ENCODE measurements around the gene PTGFRN.

Gene PTGFRN

DNA sequence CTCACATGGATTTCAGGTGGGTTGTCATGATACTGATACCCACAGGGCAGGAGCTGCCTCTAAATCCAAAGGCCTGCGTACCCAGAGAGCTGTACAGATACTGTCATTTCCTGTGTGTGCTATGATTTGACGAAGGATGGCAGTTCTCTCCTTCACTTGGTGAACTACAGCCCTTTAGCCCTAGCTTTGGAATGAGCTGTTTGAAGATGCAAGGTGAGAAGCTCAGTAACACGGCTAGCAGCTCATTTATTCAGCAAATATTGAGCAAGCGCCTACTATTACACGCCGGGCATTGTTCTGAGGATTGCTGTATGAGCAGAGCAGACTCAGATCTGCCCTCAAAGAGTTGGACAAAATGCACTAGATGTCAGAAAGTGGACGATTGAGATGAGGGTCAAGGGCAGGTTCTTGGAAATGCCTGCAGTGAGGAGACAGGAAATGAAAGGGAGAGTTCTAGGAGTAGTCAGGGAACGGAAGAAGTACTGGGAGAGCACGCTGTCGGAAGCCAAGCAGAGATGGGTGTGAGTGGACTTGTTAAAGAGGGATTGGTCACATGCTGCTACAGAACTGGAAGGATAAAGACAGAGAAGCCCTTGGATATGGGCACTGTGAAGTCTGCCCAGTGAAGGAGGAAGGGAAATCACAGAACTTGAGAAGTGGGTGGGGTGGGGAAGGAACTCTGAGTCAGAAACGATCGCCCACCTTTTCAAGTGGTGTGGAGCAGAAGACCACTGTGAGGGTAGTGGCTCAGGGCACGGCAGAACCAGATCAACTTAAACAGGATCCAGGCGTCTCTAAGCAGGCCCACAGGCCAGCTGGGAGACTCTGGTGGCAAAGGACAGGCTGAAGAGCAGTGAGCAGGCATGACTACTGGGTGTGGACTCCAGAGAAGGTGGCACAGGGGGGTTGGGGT lies 7.1 kb downstream of the PTGFRN start:
- DNase-seq: no peak
- 0 out of 2 replicates have a peak, but pooled peaks cover 4% of the 10 kb centered on the region for H3K4me1 ChIP-seq
- no peaks in the 10 kb centered on the region for H3K27me3 ChIP-seq
- no peak for TF ChIP-seq CTCF (IDR thresholded peaks at IDR 0.05; ENCODE audit: low read depth, low read length)
- no peaks in the 10 kb centered on the region for H3K36me3 ChIP-seq
- no peaks in the 10 kb centered on the region; the same call in 1 of the 2 replicates for H3K9me3 ChIP-seq
- H3K4me3 ChIP-seq (ENCODE audit: low read depth, low read length): no peak overlapping the region

- Histone ChIP-seq H3K4me1 (0 out of 2 replicates have a peak, but pooled peaks cover 4% of the 10 kb centered on the region), H3K36me3 (no peaks in the 10 kb centered on the region), H3K9me3 (no peaks in the 10 kb centered on the region; the same call in 1 of the 2 replicates), H3K4me3 (ENCODE audit: low read depth, low read length) (no peak overlapping the region), H3K27me3 (no peaks in the 10 kb centered on the region)
- TF ChIP-seq CTCF (IDR thresholded peaks at IDR 0.05; ENCODE audit: low read depth, low read length): no peak
- no peak for DNase-seq
Measured at GRCh38 chr1:116918714-116919357, 9.1 kb downstream of the PTGFRN start.

GRCh38 chr1:116919802-116920201 lies 10.1 kb downstream of the PTGFRN start:
- 0 out of 2 replicates have a peak, but pooled peaks have one; percentile 3 for TF ChIP-seq CTCF (IDR thresholded peaks at IDR 0.05; ENCODE audit: low read depth, low read length)
- H3K4me1 ChIP-seq: 0 out of 2 replicates have a peak, but pooled peaks cover 4% of the 10 kb centered on the region
- no peaks in the 10 kb centered on the region; the same call in 1 of the 2 replicates for H3K9me3 ChIP-seq
- no peak overlapping the region for H3K4me3 ChIP-seq (ENCODE audit: low read depth, low read length)
- H3K27me3 ChIP-seq: no peaks in the 10 kb centered on the region
- DNase-seq: peak; percentile 16
- no peaks in the 10 kb centered on the region for H3K36me3 ChIP-seq

DNA sequence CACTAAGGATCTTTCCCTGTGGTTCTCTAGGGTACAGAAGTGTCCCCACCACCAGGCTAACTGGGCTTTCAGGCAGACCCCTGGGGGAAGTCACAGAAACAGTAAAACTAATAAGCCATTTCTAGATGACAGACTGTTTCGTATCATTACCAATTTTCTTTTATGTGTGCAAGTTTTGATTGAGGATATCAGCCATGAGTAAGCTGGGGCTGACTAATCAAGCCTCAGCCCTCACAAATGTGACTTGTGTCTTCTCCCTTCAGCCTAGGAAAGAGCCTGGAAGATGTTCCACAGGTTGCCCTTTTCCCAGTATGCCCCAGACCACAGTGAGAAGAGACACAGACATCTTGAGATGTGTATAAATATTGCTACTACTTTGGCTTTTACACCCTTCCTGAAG lies 10.5 kb downstream of the PTGFRN start:
- no peak overlapping the region for H3K4me3 ChIP-seq (ENCODE audit: low read depth, low read length)
- no peaks in the 10 kb centered on the region; the same call in 1 of the 2 replicates for H3K9me3 ChIP-seq
- H3K36me3 ChIP-seq: no peaks in the 10 kb centered on the region
- DNase-seq: no peak
- H3K27me3 ChIP-seq: no peaks in the 10 kb centered on the region
- 0 out of 2 replicates have a peak, but pooled peaks cover 4% of the 10 kb centered on the region for H3K4me1 ChIP-seq
- no peak for TF ChIP-seq CTCF (IDR thresholded peaks at IDR 0.05; ENCODE audit: low read depth, low read length)

DNA sequence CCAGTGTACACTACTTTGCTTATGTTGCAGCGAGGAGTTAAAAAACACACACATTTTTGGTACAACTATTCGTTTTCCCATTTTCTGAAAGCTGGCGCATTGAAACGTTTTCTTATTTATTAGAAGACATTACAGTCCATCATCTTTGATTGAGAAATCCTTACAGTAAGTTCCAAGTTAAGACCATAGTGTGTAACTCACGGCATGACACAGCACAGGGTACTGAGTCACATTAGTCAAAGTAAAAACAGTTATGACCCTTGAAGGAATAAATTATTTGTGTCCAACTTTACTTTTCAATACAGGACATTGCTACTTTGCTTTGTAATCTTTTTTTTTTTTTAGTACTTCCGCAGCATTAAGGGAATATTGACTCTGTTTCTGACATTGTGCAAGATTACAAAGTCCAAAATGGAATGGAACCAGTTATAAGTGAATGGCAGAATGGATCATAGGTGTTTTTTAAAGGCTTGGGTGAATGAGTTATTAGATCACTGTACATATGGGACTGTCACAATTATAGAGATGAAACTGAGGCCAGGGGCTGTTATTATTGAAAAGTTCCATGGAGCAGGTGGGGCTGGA lies 11.7 kb downstream of the PTGFRN start:
- no peak for DNase-seq
- H3K36me3 ChIP-seq: no peaks in the 10 kb centered on the region
- H3K4me1 ChIP-seq: 0 out of 2 replicates have a peak, but pooled peaks cover 4% of the 10 kb centered on the region
- no peak for TF ChIP-seq CTCF (IDR thresholded peaks at IDR 0.05; ENCODE audit: low read depth, low read length)
- H3K4me3 ChIP-seq (ENCODE audit: low read depth, low read length): no peak overlapping the region
- H3K9me3 ChIP-seq: no peaks in the 10 kb centered on the region; the same call in 1 of the 2 replicates
- H3K27me3 ChIP-seq: no peaks in the 10 kb centered on the region

Measured in BE2C (cell line).